Coronary artery (tissue), 2 donors: Measurements from ENCODE around the gene NBL1.

Experiments used
- DNase-seq: peaks from one replicate; pipeline ENCODE4 v3.0.0-alpha.2; 2017; ENCODE audit warnings: low spot score
- H3K27ac ChIP-seq, 2 donors: fragments of 200-600 bp; sonication (generic); one replicate each; pipeline ENCODE4 v1.5.1; 2016 to 2019
- H3K4me3 ChIP-seq: fragments of 200-600 bp; sonication (generic); 2 replicates; pipeline ENCODE4 v1.5.1; 2016; ENCODE audit warnings: mild to moderate bottlenecking, moderate library complexity
- CTCF ChIP-seq: fragments of 200-600 bp; sonication (generic); IDR thresholded peaks from one replicate; pipeline ENCODE4 v1.5.1; 2019; ENCODE audit warnings: antibody characterized with exemption

The NBL1 gene

GRCh38 chr1:19688041-19688842 lies 44.1 kb downstream of the NBL1 start:
- DNase-seq, result no peak
- H3K4me3 ChIP-seq, result no peak overlapping the region
- H3K27ac ChIP-seq, result no peak overlapping the region
- TF ChIP-seq CTCF, result no peak

- Histone ChIP-seq H3K4me3 (no peak overlapping the region), H3K27ac (no peak overlapping the region)
- TF ChIP-seq CTCF, result no peak
- DNase-seq, result no peak
These were observed 45.1 kb downstream of the NBL1 start for GRCh38 chr1:19689085-19689757.

- Histone ChIP-seq H3K4me3 (no peak overlapping the region), H3K27ac (no peak overlapping the region)
- no peak for DNase-seq
- no peak for TF ChIP-seq CTCF
These were observed 45.7 kb downstream of the NBL1 start for GRCh38 chr1:19689856-19690255.

- no peak for DNase-seq
- Histone ChIP-seq H3K27ac (no peak overlapping the region), H3K4me3 (no peak overlapping the region)
- TF ChIP-seq CTCF, result no peak
These were observed 46.2 kb downstream of the NBL1 start for GRCh38 chr1:19690342-19690741.

GRCh38 chr1:19694298-19694697 lies 50.2 kb downstream of the NBL1 start:
- no peak for DNase-seq
- TF ChIP-seq CTCF, result no peak

GRCh38 chr1:19695772-19696171 lies 51.7 kb downstream of the NBL1 start:
- no peak overlapping the region for H3K4me3 ChIP-seq
- no peak for TF ChIP-seq CTCF
- no peak for DNase-seq
- H3K27ac ChIP-seq, result no peak overlapping the region

More at GRCh38 chr1:19694298-19694697, 50.2 kb downstream of the NBL1 start:
- Histone ChIP-seq H3K27ac (no peak overlapping the region), H3K4me3 (no peak overlapping the region)

- H3K4me3 ChIP-seq, result no peak overlapping the region
- no peak overlapping the region for H3K27ac ChIP-seq
- no peak for DNase-seq
- TF ChIP-seq CTCF, result no peak
These were observed 52.7 kb downstream of the NBL1 start for GRCh38 chr1:19696820-19697219.
